CD4-positive, alpha-beta T cell treated with Interleukin-17A for 4 hours (primary cell): ENCODE data around the gene P3H1.
"Not testable (repeated sequence)": the region's sequence is repeated elsewhere in the genome, so short reads cannot be mapped to it uniquely, and the experiment has no call there.

Experiments used
- DNase-seq: peaks from one replicate; pipeline ENCODE4 v3.0.0-alpha.2; 2020; ENCODE audit warnings: mixed read lengths

P3H1 gene

GRCh38 chr1:42766741-42767509, at the start of gene P3H1, which contains the start of gene C1orf50:
Gene P3H1 (minus strand): TSS chr1:42767028. CDS start chr1:42766971, 57 bp downstream.
Gene C1orf50 (plus strand): TSS chr1:42767249. CDS start chr1:42767312, 63 bp downstream.
- DNase-seq, result peak; percentile 100

- DNase-seq, result peak; percentile 20
Measured at GRCh38 chr1:42815941-42816584, 49.2 kb upstream of the P3H1 start.

GRCh38 chr1:42814815-42815214, 48.0 kb upstream of the P3H1 start:
- DNase-seq, result not testable (repeated sequence)

- DNase-seq, result no peak
Measured at GRCh38 chr1:42807056-42807668, 40.3 kb upstream of the P3H1 start.

- DNase-seq, result no peak
Measured at GRCh38 chr1:42806593-42806992, 39.8 kb upstream of the P3H1 start.

- DNase-seq, result no peak
Measured at GRCh38 chr1:42806171-42806570, 39.3 kb upstream of the P3H1 start.

- DNase-seq, result no peak
Measured at GRCh38 chr1:42801832-42802473, 35.1 kb upstream of the P3H1 start.

GRCh38 chr1:42797979-42798378, 31.2 kb upstream of the P3H1 start:
- DNase-seq, result no peak

- DNase-seq, result no peak
Measured at GRCh38 chr1:42797414-42797813, 30.6 kb upstream of the P3H1 start.

- DNase-seq, result no peak
Measured at GRCh38 chr1:42793824-42794223, 27.0 kb upstream of the P3H1 start.

GRCh38 chr1:42788021-42788420, 21.2 kb upstream of the P3H1 start:
- DNase-seq, result no peak

GRCh38 chr1:42786097-42786496, 19.3 kb upstream of the P3H1 start:
- no peak for DNase-seq

GRCh38 chr1:42784946-42785693, 18.3 kb upstream of the P3H1 start, which contains the start of gene TMEM269:
Gene TMEM269 (plus strand): TSS chr1:42784991. CDS start chr1:42789894, 4,903 bp downstream.
- peak; percentile 61 for DNase-seq

GRCh38 chr1:42784547-42784945, 17.7 kb upstream of the P3H1 start:
- DNase-seq, result no peak

GRCh38 chr1:42783092-42783491, 16.3 kb upstream of the P3H1 start:
- no peak for DNase-seq

- no peak for DNase-seq
Measured at GRCh38 chr1:42780176-42780575, 13.3 kb upstream of the P3H1 start.

- DNase-seq, result no peak
Measured at GRCh38 chr1:42779725-42780124, 12.9 kb upstream of the P3H1 start.

GRCh38 chr1:42777852-42778251, 11.0 kb upstream of the P3H1 start:
- DNase-seq, result peak; percentile 32

- no peak for DNase-seq
Measured at GRCh38 chr1:42776502-42776901, 9.7 kb upstream of the P3H1 start.

GRCh38 chr1:42774928-42775526, 8.2 kb upstream of the P3H1 start:
- DNase-seq, result no peak

- no peak for DNase-seq
Measured at GRCh38 chr1:42773420-42773819, 6.6 kb upstream of the P3H1 start.

GRCh38 chr1:42769811-42770210, 3.0 kb upstream of the P3H1 start:
- no peak for DNase-seq
